ENCODE results near the gene AOAH. TPM values are rescaled to one million over a fixed set of nuclear protein-coding genes. Genes with fewer than 3 reads are reported as not detected.
"Not testable (repeated sequence)": the region's sequence is repeated elsewhere in the genome, so short reads cannot be mapped to it uniquely, and the experiment has no call there.

AOAH gene
- total RNA-seq, 1 experiment from 2014 or later, result 0.39 TPM

- H3K14ac ChIP-seq (ENCODE audit: insufficient read depth, low read length), result no peak overlapping the region
- no peak overlapping the region for H3T11ph ChIP-seq (ENCODE audit: low read length)
- no peak overlapping the region for H4K91ac ChIP-seq (ENCODE audit: insufficient read length, low read depth, low read length)
- no peak overlapping the region for H4K5ac ChIP-seq (ENCODE audit: insufficient read length, low read depth, low read length)
- H3K4ac ChIP-seq (ENCODE audit: low read depth, low read length), result no peak overlapping the region
- no peak overlapping the region for H3K27ac ChIP-seq (ENCODE audit: insufficient read length, low read depth, low read length)
- H3K9me3 ChIP-seq (ENCODE audit: control insufficient read depth, low read depth, low read length), result no peaks in the 10 kb centered on the region
- Mint-ChIP-seq H3K4me1 (peaks cover 0 to 2% of the 10 kb centered on the region in 2 experiments; a peak in 1 of 4 replicates), H3K9me3 (peaks cover 8 to 10% of the 10 kb centered on the region in 2 experiments; a peak in 4 of 5 replicates), H3K27me3 (ENCODE audit: low read depth) (no peaks in the 10 kb centered on the region), H3K36me3 (ENCODE audit: insufficient read depth in 1 of 3, low read depth in 3 of 3) (peaks cover 5 to 7% (median 6%) of the 10 kb centered on the region in 3 experiments; a peak in 3 of 7 replicates), H3K4me3 (no peak overlapping the region), H3K27ac (no peak overlapping the region)
- H3K56ac ChIP-seq (ENCODE audit: insufficient read length, low read depth, low read length), result no peak overlapping the region
- H3K23me2 ChIP-seq (ENCODE audit: insufficient read length, low read depth, low read length, poor library complexity, severe bottlenecking), result no peaks in the 10 kb centered on the region
- no peak overlapping the region for H2BK20ac ChIP-seq (ENCODE audit: low read depth, low read length, poor library complexity, severe bottlenecking)
- DNase-seq, result no peak
- no peak overlapping the region for H3K18ac ChIP-seq (ENCODE audit: insufficient read length, low read depth, low read length)
- no peak overlapping the region for H3K9ac ChIP-seq (ENCODE audit: extremely low read depth, insufficient read length, low read length)
- no peak overlapping the region for H2AK5ac ChIP-seq (ENCODE audit: insufficient read length, low read length)
- no peak overlapping the region for H2BK5ac ChIP-seq (ENCODE audit: insufficient read length, low read length)
- H3K79me2 ChIP-seq (ENCODE audit: insufficient read depth, low read length), result no peaks in the 10 kb centered on the region; the same call in 1 of the 2 replicates
- no CpG with 5 or more reads among the region's 3 CpGs for WGBS (ENCODE audit: extremely low coverage, insufficient read length, low lambda C conversion rate)
- H2AFZ ChIP-seq (ENCODE audit: low read length), result no peak overlapping the region
- H3K79me1 ChIP-seq (ENCODE audit: insufficient read depth, low read depth, low read length, poor library complexity, severe bottlenecking), result no peaks in the 10 kb centered on the region
- H4K20me1 ChIP-seq (ENCODE audit: control insufficient read depth, insufficient read depth, insufficient read length), result no peaks in the 10 kb centered on the region
- TF ChIP-seq CTCF (conservative IDR thresholded peaks at IDR 0.05), result no peak
- H4K8ac ChIP-seq (replicated peaks; ENCODE audit: insufficient read length, low read depth, low read length), result no peak overlapping the region
- no peaks in the 10 kb centered on the region for H3K27me3 ChIP-seq (ENCODE audit: insufficient read depth, low read length)
- H3K23ac ChIP-seq (ENCODE audit: insufficient read length, low read depth, low read length), result no peak overlapping the region
- H2BK15ac ChIP-seq (ENCODE audit: low read depth, low read length), result no peak overlapping the region
- H3K4me2 ChIP-seq (ENCODE audit: insufficient read depth, insufficient read length, low read length), result no peak overlapping the region
- no peak overlapping the region for H2BK120ac ChIP-seq (ENCODE audit: low read depth, low read length, poor library complexity, severe bottlenecking)
- H3K4me1 ChIP-seq (ENCODE audit: insufficient read depth, low read length), result no peaks in the 10 kb centered on the region
- no peak overlapping the region for H2BK12ac ChIP-seq (ENCODE audit: insufficient read length, low read depth, low read length)
Observed at GRCh38 chr7:36490419-36490830, 233.9 kb downstream of the AOAH start.

- not testable (repeated sequence) for H3K14ac ChIP-seq (ENCODE audit: insufficient read depth, low read length); H3K23ac ChIP-seq (ENCODE audit: insufficient read length, low read depth, low read length); H4K5ac ChIP-seq (ENCODE audit: insufficient read length, low read depth, low read length); H3K4me1 ChIP-seq (ENCODE audit: insufficient read depth, low read length); H4K8ac ChIP-seq (replicated peaks; ENCODE audit: insufficient read length, low read depth, low read length); H3K4me1 Mint-ChIP-seq; H3K9ac ChIP-seq (ENCODE audit: extremely low read depth, insufficient read length, low read length); H4K91ac ChIP-seq (ENCODE audit: insufficient read length, low read depth, low read length); H3K79me1 ChIP-seq (ENCODE audit: insufficient read depth, low read depth, low read length, poor library complexity, severe bottlenecking); H3K27ac ChIP-seq (ENCODE audit: insufficient read length, low read depth, low read length); H3K4me2 ChIP-seq (ENCODE audit: insufficient read depth, insufficient read length, low read length); H3K9me3 Mint-ChIP-seq; H2BK15ac ChIP-seq (ENCODE audit: low read depth, low read length); H3K27me3 Mint-ChIP-seq (ENCODE audit: low read depth); H2AK5ac ChIP-seq (ENCODE audit: insufficient read length, low read length); H3K23me2 ChIP-seq (ENCODE audit: insufficient read length, low read depth, low read length, poor library complexity, severe bottlenecking); H3K4ac ChIP-seq (ENCODE audit: low read depth, low read length); H3K4me3 Mint-ChIP-seq; H3K27ac Mint-ChIP-seq; H3K18ac ChIP-seq (ENCODE audit: insufficient read length, low read depth, low read length); H3K36me3 Mint-ChIP-seq (ENCODE audit: insufficient read depth in 1 of 3, low read depth in 3 of 3); H2BK5ac ChIP-seq (ENCODE audit: insufficient read length, low read length); H3K56ac ChIP-seq (ENCODE audit: insufficient read length, low read depth, low read length); H3K79me2 ChIP-seq (ENCODE audit: insufficient read depth, low read length); H3T11ph ChIP-seq (ENCODE audit: low read length); H3K27me3 ChIP-seq (ENCODE audit: insufficient read depth, low read length); H2AFZ ChIP-seq (ENCODE audit: low read length); H2BK12ac ChIP-seq (ENCODE audit: insufficient read length, low read depth, low read length); DNase-seq; H3K9me3 ChIP-seq (ENCODE audit: control insufficient read depth, low read depth, low read length); H4K20me1 ChIP-seq (ENCODE audit: control insufficient read depth, insufficient read depth, insufficient read length); H2BK120ac ChIP-seq (ENCODE audit: low read depth, low read length, poor library complexity, severe bottlenecking); H2BK20ac ChIP-seq (ENCODE audit: low read depth, low read length, poor library complexity, severe bottlenecking)
- WGBS (ENCODE audit: extremely low coverage, insufficient read length, low lambda C conversion rate), result no CpG with 5 or more reads among the region's 5 CpGs
Observed at GRCh38 chr7:36488672-36489071, 235.6 kb downstream of the AOAH start.

All from H9 (cell line).